ENCODE results near the gene MAPK1. TPM values are rescaled to one million over a fixed set of nuclear protein-coding genes. Genes with fewer than 3 reads are reported as not detected.

MAPK1 gene
- total and polyA plus RNA-seq, 9 of the 15 experiments (the other 6 are each of a cell fraction or from before 2014, with no cell fraction given), result 46.3 to 575 (median 283) TPM

DNA sequence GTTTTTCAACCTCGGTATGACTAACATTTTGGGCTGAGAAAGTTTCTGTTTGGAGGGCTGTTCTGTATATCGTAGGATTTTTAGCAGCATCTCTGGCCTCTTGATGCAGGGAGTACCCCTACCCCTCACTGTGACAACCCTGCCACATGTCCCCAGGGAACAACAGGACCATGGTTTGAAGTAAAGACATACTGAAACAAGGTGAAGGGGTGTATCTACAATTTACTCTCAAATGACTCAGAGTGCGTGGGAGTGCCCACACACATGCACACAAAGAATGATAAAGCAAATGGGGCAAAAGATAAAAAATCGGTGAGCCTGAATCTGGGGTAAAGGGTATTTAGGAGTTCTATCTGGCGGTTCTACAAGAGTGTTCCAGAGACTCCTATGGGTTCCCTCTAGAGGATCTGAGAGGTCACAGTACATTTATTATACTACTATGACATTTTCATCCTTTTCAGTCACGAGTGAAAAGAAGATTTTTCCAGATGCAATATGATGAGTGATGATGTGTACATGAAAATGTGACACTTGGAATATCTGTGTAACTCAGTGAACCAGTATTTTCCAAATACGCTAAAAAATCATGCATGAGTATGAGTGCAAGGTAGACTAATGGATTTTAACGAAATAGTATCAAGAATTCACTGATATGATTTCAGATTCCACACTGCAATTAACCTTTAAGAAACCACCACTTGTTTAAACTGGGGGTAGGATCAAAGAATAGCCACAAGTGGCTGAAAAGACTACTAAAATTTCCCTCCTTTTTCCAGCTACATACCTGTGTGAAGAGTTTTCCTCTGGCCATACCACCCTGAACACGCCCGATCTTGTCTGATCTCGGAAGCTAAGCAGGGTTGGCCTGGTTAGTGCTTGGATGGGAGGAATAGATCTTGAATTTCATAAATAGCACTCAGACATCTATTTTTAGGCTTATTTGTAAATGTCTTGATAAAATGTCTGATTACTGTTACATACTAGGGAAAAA is 75.5 kb downstream of the MAPK1 start (continued):
- TF ChIP-seq RBM34 (IDR thresholded peaks at IDR 0.05; ENCODE audit: borderline replicate concordance, insufficient read depth, low read length), result 0 out of 2 replicates have a peak, but pooled peaks have one; percentile 13
- TF ChIP-seq HOXB6 (CRISPR knock-in tag; IDR thresholded peaks at IDR 0.05; ENCODE audit: borderline replicate concordance), result peak; percentile 86; the same call in 1 of the 2 replicates
- TF ChIP-seq RB1 (IDR thresholded peaks at IDR 0.05; ENCODE audit: low read depth), result no peak
- peak; percentile 82; the same call in 1 of the 2 replicates for TF ChIP-seq GABPB2 (CRISPR knock-in tag; conservative IDR thresholded peaks at IDR 0.05)
- TF ChIP-seq NFRKB (IDR thresholded peaks at IDR 0.05; ENCODE audit: low read depth), result no peak
- peak; percentile 87; the same call in 1 of the 2 replicates for TF ChIP-seq RHOXF2B (CRISPR knock-in tag; conservative IDR thresholded peaks at IDR 0.05)
- peak; percentile 99 for TF ChIP-seq ZNF609 (CRISPR knock-in tag; IDR thresholded peaks at IDR 0.05; ENCODE audit: borderline replicate concordance)
- peak in 1 of 2 experiments; percentile 95; a peak in 2 of 3 replicates for TF ChIP-seq CBX3 (IDR thresholded peaks at IDR 0.05; ENCODE audit: borderline replicate concordance in 1 of 2, low read length in 2 of 2)
- peak; percentile 100 for TF ChIP-seq JUND (IDR thresholded peaks at IDR 0.05; ENCODE audit: borderline replicate concordance, low read depth, low read length)
- TF ChIP-seq JUND (tag; IDR thresholded peaks at IDR 0.05; ENCODE audit: borderline replicate concordance, low read depth, low read length), result no peak
- TF ChIP-seq E2F5 (CRISPR knock-in tag; IDR thresholded peaks at IDR 0.05), result peak; percentile 89
- peak; percentile 90; the same call in 1 of the 2 replicates for TF ChIP-seq XRCC5 (IDR thresholded peaks at IDR 0.05; ENCODE audit: low read depth, low read length)
- peak; percentile 43; the same call in 1 of the 2 replicates for TF ChIP-seq SMC3 (conservative IDR thresholded peaks at IDR 0.05; ENCODE audit: insufficient read depth, low read depth, low read length)
- TF ChIP-seq, protein P1, sequence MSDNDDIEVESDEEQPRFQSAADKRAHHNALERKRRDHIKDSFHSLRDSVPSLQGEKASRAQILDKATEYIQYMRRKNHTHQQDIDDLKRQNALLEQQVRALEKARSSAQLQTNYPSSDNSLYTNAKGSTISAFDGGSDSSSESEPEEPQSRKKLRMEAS (CRISPR knock-in tag; IDR thresholded peaks at IDR 0.05), result 0 out of 2 replicates have a peak, but pooled peaks have one; percentile 6
- TF ChIP-seq CTCF (IDR thresholded peaks at IDR 0.05 in 2 of 3, conservative IDR thresholded peaks at IDR 0.05 in 1 of 3; ENCODE audit: insufficient read depth in 2 of 3, low read depth in 1 of 3, low read length in 3 of 3), result peak in 1 of 3 experiments; percentile 83; a peak in 2 of 6 replicates
- peak; percentile 27 for TF ChIP-seq RBM22 (IDR thresholded peaks at IDR 0.05; ENCODE audit: low read depth, low read length, poor library complexity, severe bottlenecking)
- 0 out of 2 replicates have a peak, but pooled peaks have one; percentile 29 for TF ChIP-seq PHTF2 (CRISPR knock-in tag; IDR thresholded peaks at IDR 0.05)
- TF ChIP-seq PML (IDR thresholded peaks at IDR 0.05; ENCODE audit: low read length), result peak; percentile 98
